ENCODE measurements around the gene FTMT.

- TF ChIP-seq CTCF (IDR thresholded peaks at IDR 0.05 in 8 of 11, conservative IDR thresholded peaks at IDR 0.05 in 3 of 11) = no peak
- TF ChIP-seq POLR2A (IDR thresholded peaks at IDR 0.05) = no peak
These were observed 12.1 kb downstream of the FTMT start for GRCh38 chr5:121863753-121864285.
